IMR-90 (cell line): ENCODE measurements around the gene SPP2. TPM values are rescaled to one million over a fixed set of nuclear protein-coding genes. Genes with fewer than 3 reads are reported as not detected.

ENCODE experiments used
- ATAC-seq: fragments of 200-7000 bp; cut with Tn5 transposase; 2 replicates; pipeline ENCODE4 v1.9.1; 2020; ENCODE audit warnings: low read depth, mild to moderate bottlenecking, moderate library complexity
- BruUV-seq: library from RNA; stranded (reverse); fragments of 400-500 nt; replicated peaks from 2 replicates; lab custom pipeline; 2021; lab: Mats Ljungman, UMichigan
- CTCF ChIA-PET: fragments of 300-600 bp; formaldehyde crosslinking; extraction: SDS; loops from one replicate; lab custom pipeline; 2021; ENCODE audit warnings: antibody characterized with exemption; lab: Yijun Ruan, JAX
- POLR2A ChIA-PET: fragments of 300-600 bp; sonication (Branson Sonifier 250); formaldehyde crosslinking; loops from one replicate; lab custom pipeline; 2022; ENCODE audit warnings: antibody characterized with exemption; ENCODE audit not compliant: unreplicated experiment; lab: Charles Lee
- DNase-seq: peaks from one replicate; pipeline ENCODE4 v3.0.0; 2013
- H2AFZ ChIP-seq: replicated peaks from 2 replicates; pipeline ENCODE3; 2013; ENCODE audit warnings: low read length, mild to moderate bottlenecking; ENCODE audit not compliant: poor library complexity
- H2AK5ac ChIP-seq: 2 replicates; pipeline ENCODE4 v1.6.1; 2013; ENCODE audit warnings: low read depth, low read length, inconsistent platforms
- H2AK9ac ChIP-seq: replicated peaks from 2 replicates; pipeline ENCODE3; 2013; ENCODE audit warnings: mild to moderate bottlenecking, low read depth, low read length, moderate library complexity; ENCODE audit not compliant: poor library complexity
- H2BK120ac ChIP-seq: 2 replicates; pipeline ENCODE4 v1.6.1; 2013; ENCODE audit warnings: low read depth, low read length, inconsistent platforms
- H2BK15ac ChIP-seq: 3 replicates; pipeline ENCODE4 v1.6.1; 2013; ENCODE audit warnings: low read depth, low read length, inconsistent platforms
- H2BK20ac ChIP-seq: 2 replicates; pipeline ENCODE4 v1.6.1; 2013; ENCODE audit warnings: low read depth, mild to moderate bottlenecking, inconsistent platforms, low read length, moderate library complexity
- H2BK5ac ChIP-seq: 2 replicates; pipeline ENCODE4 v1.6.1; 2013; ENCODE audit warnings: mild to moderate bottlenecking, low read depth, low read length, inconsistent platforms; ENCODE audit not compliant: poor library complexity, severe bottlenecking
- H3K14ac ChIP-seq: replicated peaks from 2 replicates; pipeline ENCODE4 v1.6.1; 2013; ENCODE audit warnings: low read depth, low read length, inconsistent platforms
- H3K18ac ChIP-seq: 2 replicates; pipeline ENCODE4 v1.6.1; 2013; ENCODE audit warnings: low read depth, low read length, control low read depth
- H3K23ac ChIP-seq: 2 replicates; pipeline ENCODE4 v1.6.1; 2013; ENCODE audit warnings: low read depth, low read length, inconsistent platforms
- H3K27ac ChIP-seq: 2 replicates; pipeline ENCODE4 v1.5.1; 2013; ENCODE audit warnings: mild to moderate bottlenecking, control low read depth, low read length; ENCODE audit not compliant: insufficient read depth
- H3K27me3 ChIP-seq: 2 replicates; pipeline ENCODE4 v1.6.1; 2013; ENCODE audit warnings: low read length; ENCODE audit not compliant: control insufficient read depth, insufficient read depth
- H3K36me3 ChIP-seq: 2 replicates; pipeline ENCODE4 v1.6.1; 2013; ENCODE audit warnings: low read length, mixed read lengths; ENCODE audit not compliant: control insufficient read depth, insufficient read depth
- H3K4ac ChIP-seq: 2 replicates; pipeline ENCODE4 v1.6.1; 2013; ENCODE audit warnings: low read depth, low read length, inconsistent platforms
- H3K4me1 ChIP-seq: 2 replicates; pipeline ENCODE4 v1.6.1; 2013; ENCODE audit warnings: low read length, mixed read lengths; ENCODE audit not compliant: control insufficient read depth, insufficient read depth
- H3K4me2 ChIP-seq: 2 replicates; pipeline ENCODE4 v1.6.1; 2013; ENCODE audit warnings: low read depth, mild to moderate bottlenecking, control low read depth, low read length, moderate library complexity
- H3K4me3 ChIP-seq: 2 replicates; pipeline ENCODE4 v1.5.1; 2013; ENCODE audit warnings: low read depth, mild to moderate bottlenecking, control low read depth, low read length, moderate library complexity; ENCODE audit not compliant: insufficient read depth
- H3K56ac ChIP-seq: 2 replicates; pipeline ENCODE4 v1.6.1; 2013; ENCODE audit warnings: low read length, inconsistent platforms; ENCODE audit not compliant: insufficient read depth; ENCODE audit errors: extremely low read depth
- H3K79me1 ChIP-seq, 2 experiments: 2 replicates each; pipeline ENCODE4 v1.6.1; 2013; ENCODE audit warnings: low read length in 2 of 2, inconsistent platforms in 1 of 2, low read depth in 1 of 2
- H3K9ac ChIP-seq: 2 replicates; pipeline ENCODE4 v1.6.1; 2013; ENCODE audit warnings: low read depth, low read length, control low read depth
- H3K9me1 ChIP-seq: 2 replicates; pipeline ENCODE4 v1.6.1; 2013; ENCODE audit warnings: low read length, inconsistent platforms; ENCODE audit not compliant: insufficient read depth
- H3K9me3 ChIP-seq: 2 replicates; pipeline ENCODE4 v1.6.1; 2013; ENCODE audit warnings: low read length; ENCODE audit not compliant: control insufficient read depth, insufficient read depth
- H4K20me1 ChIP-seq: 2 replicates; pipeline ENCODE4 v1.6.1; 2013; ENCODE audit warnings: low read length, inconsistent platforms; ENCODE audit not compliant: insufficient read depth
- H4K5ac ChIP-seq: 2 replicates; pipeline ENCODE4 v1.6.1; 2013; ENCODE audit warnings: mild to moderate bottlenecking, low read depth, low read length, control low read depth
- H4K8ac ChIP-seq, 2 experiments: 2 replicates each; pipeline ENCODE4 v1.6.1; 2013; ENCODE audit warnings: low read depth in 2 of 2, low read length in 2 of 2, control low read depth in 1 of 2, inconsistent platforms in 1 of 2
- H4K91ac ChIP-seq: 2 replicates; pipeline ENCODE4 v1.6.1; 2013; ENCODE audit warnings: low read depth, low read length, inconsistent platforms; ENCODE audit not compliant: insufficient read depth
- BHLHE40 ChIP-seq: fragments of 150-350 bp; IDR thresholded peaks from 2 replicates; pipeline ENCODE4 v1.6.1; 2016; ENCODE audit warnings: mild to moderate bottlenecking, low read depth, low read length
- CEBPB ChIP-seq: IDR thresholded peaks from 2 replicates; pipeline ENCODE4 v1.6.1; 2012; ENCODE audit warnings: low read depth, low read length, improper control_type of control experiment
- CHD1 ChIP-seq: IDR thresholded peaks from 2 replicates; pipeline ENCODE4 v1.6.1; 2012; ENCODE audit warnings: low read depth, low read length, improper control_type of control experiment
- FOS ChIP-seq: fragments of 150-350 bp; IDR thresholded peaks from 2 replicates; pipeline ENCODE4 v1.6.1; 2016; ENCODE audit warnings: low read depth, low read length
- MAFK ChIP-seq: IDR thresholded peaks from 2 replicates; pipeline ENCODE4 v1.6.1; 2012; ENCODE audit warnings: low read depth, low read length, improper control_type of control experiment
- MAZ ChIP-seq: IDR thresholded peaks from 2 replicates; pipeline ENCODE4 v1.6.1; 2012; ENCODE audit warnings: low read depth, mild to moderate bottlenecking, low read length, improper control_type of control experiment, moderate library complexity, borderline replicate concordance
- MXI1 ChIP-seq: IDR thresholded peaks from 2 replicates; pipeline ENCODE4 v1.6.1; 2012; ENCODE audit warnings: low read depth, mild to moderate bottlenecking, low read length, moderate library complexity, borderline replicate concordance
- NFE2L2 ChIP-seq: fragments of 150-350 bp; IDR thresholded peaks from 2 replicates; pipeline ENCODE4 v1.6.1; 2016; ENCODE audit warnings: low read depth, mild to moderate bottlenecking, low read length
- POLR2A ChIP-seq: IDR thresholded peaks from 2 replicates; pipeline ENCODE4 v1.6.1; 2012; ENCODE audit warnings: mild to moderate bottlenecking, low read depth, low read length
- RAD21 ChIP-seq: IDR thresholded peaks from 2 replicates; pipeline ENCODE4 v1.6.1; 2012; ENCODE audit warnings: low read length, improper control_type of control experiment
- RCOR1 ChIP-seq: IDR thresholded peaks from 2 replicates; pipeline ENCODE4 v1.6.1; 2012; ENCODE audit warnings: mild to moderate bottlenecking, low read length, improper control_type of control experiment; ENCODE audit not compliant: insufficient replicate concordance
- RFX5 ChIP-seq: IDR thresholded peaks from 2 replicates; pipeline ENCODE4 v1.8.0; 2012; ENCODE audit warnings: low read depth, mild to moderate bottlenecking, low read length, moderate library complexity
- SMC3 ChIP-seq: fragments of 150-350 bp; IDR thresholded peaks from 2 replicates; pipeline ENCODE4 v1.6.1; 2016; ENCODE audit warnings: low read depth, mild to moderate bottlenecking, antibody characterized with exemption, low read length, moderate library complexity
- USF2 ChIP-seq: fragments of 150-350 bp; IDR thresholded peaks from 2 replicates; pipeline ENCODE4 v1.6.1; 2017; ENCODE audit warnings: mild to moderate bottlenecking, antibody characterized with exemption, low read length, low read depth
- WGBS, 2 experiments: methylation state at CpG; one replicate each; pipeline versions ENCODE4 v1.1.5 to v1.1.7; 2013; ENCODE audit warnings: missing lambda C conversion rate in 2 of 2; ENCODE audit not compliant: insufficient read length in 1 of 2; ENCODE audit errors: extremely low coverage in 2 of 2; 5-methylcytosine and 5-hydroxymethylcytosine counted together
- dilution Hi-C: fragments of 300-500 bp; cut with HindIII; formaldehyde crosslinking; loops from one replicate; pipeline ENCODE4 v1.14.3; 2018; ENCODE audit warnings: low sequenced_read_pairs; ENCODE audit not compliant: unreplicated experiment
- in situ Hi-C: fragments of 300-500 bp; cut with MboI; formaldehyde crosslinking; loops from 3 replicates; pipeline ENCODE4 v1.14.3; 2019; ENCODE audit warnings: low sequenced_read_pairs, inconsistent platforms, mixed read lengths
- intact Hi-C: fragments of 100-400 bp; cut with micrococcal nuclease; formaldehyde crosslinking; loops from 2 replicates; pipeline ENCODE4 v1.10.0; 2022
- polyA plus RNA-seq, 3 experiments: library from polyadenylated mRNA; depleted of rRNA; stranded (reverse); fragments of >200 nt; gene quantifications; 2 replicates each; pipeline ENCODE4 v1.2.3, GENCODE V29; 2012; ENCODE audit warnings: low replicate concordance in 1 of 3
- total RNA-seq: library from RNA; depleted of rRNA; stranded (reverse); fragments of >200 nt; gene quantifications from 2 replicates; pipeline ENCODE4 v1.2.3, GENCODE V29; 2012

SPP2 gene
- total and polyA plus RNA-seq, 2 of the 4 experiments (the other 2 are of a cell fraction) = not detected

- Histone ChIP-seq H3K27me3 (no peaks in the 10 kb centered on the region; the same call in 1 of the 2 replicates), H3K14ac (no peak overlapping the region), H3K4me1 (peaks cover 8% of the 10 kb centered on the region), H3K9me1 (no peaks in the 10 kb centered on the region), H2AK9ac (no peak overlapping the region), H4K8ac (no peak overlapping the region), H3K4ac (no peak overlapping the region), H2BK120ac (no peak overlapping the region), H3K4me2 (no peak overlapping the region), H3K79me1 (no peaks in the 10 kb centered on the region), H3K27ac (no peak overlapping the region), H2BK15ac (no peak overlapping the region), H3K4me3 (no peak overlapping the region), H4K20me1 (no peaks in the 10 kb centered on the region; the same call in 1 of the 2 replicates), H3K9me3 (no peaks in the 10 kb centered on the region), H2AK5ac (no peak overlapping the region), H3K23ac (no peak overlapping the region), H3K18ac (no peak overlapping the region), H4K91ac (no peak overlapping the region), H3K9ac (no peak overlapping the region), H2BK5ac (no peak overlapping the region), H2AFZ (no peak overlapping the region), H4K5ac (no peak overlapping the region), H3K36me3 (no peaks in the 10 kb centered on the region), H2BK20ac (no peak overlapping the region), H3K56ac (no peak overlapping the region)
- WGBS, 2 experiments = no CpG with 5 or more reads among the region's 1 CpG
- no peak for DNase-seq
- dilution Hi-C loops (no loop called here), intact Hi-C loops (no loop called here), in situ Hi-C loops (no loop called here)
- CTCF ChIA-PET = no interaction called here
- ATAC-seq = no peak
- POLR2A ChIA-PET = no interaction called here
- TF ChIP-seq MAFK = no peak
- no peak for TF ChIP-seq CEBPB
- no peak for TF ChIP-seq CHD1
- TF ChIP-seq NFE2L2 = no peak
- TF ChIP-seq FOS = no peak
- no peak for TF ChIP-seq MAZ
- TF ChIP-seq RFX5 = no peak
- TF ChIP-seq USF2 = no peak
- TF ChIP-seq RAD21 = no peak
- TF ChIP-seq BHLHE40 = no peak
- no peak for TF ChIP-seq RCOR1
- no peak for TF ChIP-seq SMC3
- TF ChIP-seq MXI1 = no peak
- no peak for TF ChIP-seq POLR2A
- BruUV-seq = no TSS peak
These were observed 22.9 kb upstream of the SPP2 start for GRCh38 chr2:234027641-234028040.
